ENCODE results near the gene DICER1. TPM values are rescaled to one million over a fixed set of nuclear protein-coding genes. Genes with fewer than 3 reads are reported as not detected.
A peak's percentile ranks its signal among the peaks of the same experiment; 100 is the strongest.

Gene DICER1
- polyA plus RNA-seq, 6 donors from 2014 or later = 4.3 to 27.1 (median 17.5) TPM

GRCh38 chr14:95125915-95126314 lies 31.4 kb downstream of the DICER1 start:
- no peak overlapping the region for H3K4me3 Mint-ChIP-seq
- no peaks in the 10 kb centered on the region for H3K9me3 Mint-ChIP-seq
- no peak for ATAC-seq (ENCODE audit: low read depth in 2 of 2)
- H3K27ac Mint-ChIP-seq = peak overlapping the region in 1 of 6 donors; percentile 69
- no peak for DNase-seq
- H3K4me1 Mint-ChIP-seq = peaks cover 6 to 18% (median 10%) of the 10 kb centered on the region in 3 donors
- peaks cover 13 to 22% of the 10 kb centered on the region in 2 donors for H3K36me3 Mint-ChIP-seq
- H3K27me3 Mint-ChIP-seq = no peaks in the 10 kb centered on the region

- no peak overlapping the region for H3K4me3 Mint-ChIP-seq
- no peak for DNase-seq
- H3K4me1 Mint-ChIP-seq = peaks cover 3 to 20% (median 13%) of the 10 kb centered on the region in 3 donors
- no peaks in the 10 kb centered on the region for H3K9me3 Mint-ChIP-seq
- peaks cover 13 to 22% of the 10 kb centered on the region in 2 donors for H3K36me3 Mint-ChIP-seq
- H3K27ac Mint-ChIP-seq = peak overlapping the region in 1 of 6 donors; percentile 66
- ATAC-seq (ENCODE audit: low read depth in 2 of 2) = no peak
- H3K27me3 Mint-ChIP-seq = no peaks in the 10 kb centered on the region
Observed at GRCh38 chr14:95125221-95125620, 32.1 kb downstream of the DICER1 start.

- no peaks in the 10 kb centered on the region for H3K27me3 Mint-ChIP-seq
- ATAC-seq (ENCODE audit: low read depth in 2 of 2) (no peak), DNase-seq (no peak)
- peaks cover 3 to 17% (median 13%) of the 10 kb centered on the region in 3 donors for H3K4me1 Mint-ChIP-seq
- H3K4me3 Mint-ChIP-seq = no peak overlapping the region
- peaks cover 13 to 23% of the 10 kb centered on the region in 2 donors for H3K36me3 Mint-ChIP-seq
- H3K27ac Mint-ChIP-seq = no peak overlapping the region
- H3K9me3 Mint-ChIP-seq = no peaks in the 10 kb centered on the region
Observed at GRCh38 chr14:95123891-95124579, 33.3 kb downstream of the DICER1 start.

- Mint-ChIP-seq H3K9me3 (no peaks in the 10 kb centered on the region), H3K4me3 (no peak overlapping the region), H3K27ac (peak overlapping the region in 2 of 6 donors; percentile 29 to 43), H3K27me3 (no peaks in the 10 kb centered on the region), H3K36me3 (peaks cover 13 to 32% of the 10 kb centered on the region in 2 donors), H3K4me1 (peaks cover 3 to 17% (median 4%) of the 10 kb centered on the region in 3 donors)
- DNase-seq (no peak), ATAC-seq (ENCODE audit: low read depth in 2 of 2) (no peak)
Observed at GRCh38 chr14:95122621-95122945, 34.7 kb downstream of the DICER1 start.

GRCh38 chr14:95121911-95122620 lies 35.3 kb downstream of the DICER1 start:
- peak overlapping the region in 2 of 6 donors; percentile 19 to 43 for H3K27ac Mint-ChIP-seq
- DNase-seq = no peak
- H3K36me3 Mint-ChIP-seq = peaks cover 13 to 33% of the 10 kb centered on the region in 2 donors

GRCh38 chr14:95119336-95119735 lies 38.0 kb downstream of the DICER1 start:
- no peaks in the 10 kb centered on the region for H3K9me3 Mint-ChIP-seq
- no peaks in the 10 kb centered on the region for H3K27me3 Mint-ChIP-seq
- peaks cover 0 to 20% (median 4%) of the 10 kb centered on the region in 3 donors for H3K4me1 Mint-ChIP-seq
- no peak for DNase-seq
- H3K27ac Mint-ChIP-seq = no peak overlapping the region
- no peak for ATAC-seq (ENCODE audit: low read depth in 2 of 2)
- peaks cover 24 to 48% of the 10 kb centered on the region in 2 donors for H3K36me3 Mint-ChIP-seq
- H3K4me3 Mint-ChIP-seq = no peak overlapping the region

More at GRCh38 chr14:95121911-95122620, 35.3 kb downstream of the DICER1 start:
- H3K9me3 Mint-ChIP-seq = no peaks in the 10 kb centered on the region
- no peak for ATAC-seq (ENCODE audit: low read depth in 2 of 2)
- peaks cover 3 to 17% (median 4%) of the 10 kb centered on the region in 3 donors for H3K4me1 Mint-ChIP-seq
- H3K27me3 Mint-ChIP-seq = no peaks in the 10 kb centered on the region
- H3K4me3 Mint-ChIP-seq = no peak overlapping the region

- no peak for ATAC-seq (ENCODE audit: low read depth in 2 of 2)
- H3K9me3 Mint-ChIP-seq = no peaks in the 10 kb centered on the region
- H3K27ac Mint-ChIP-seq = peak overlapping the region in 2 of 6 donors; percentile 51 to 60
- peaks cover 0 to 23% (median 4%) of the 10 kb centered on the region in 3 donors for H3K4me1 Mint-ChIP-seq
- no peak for DNase-seq
- no peak overlapping the region for H3K4me3 Mint-ChIP-seq
- H3K36me3 Mint-ChIP-seq = peaks cover 30 to 48% of the 10 kb centered on the region in 2 donors
- H3K27me3 Mint-ChIP-seq = no peaks in the 10 kb centered on the region
Observed at GRCh38 chr14:95117937-95118721, 39.2 kb downstream of the DICER1 start.

GRCh38 chr14:95113476-95113875 lies 43.9 kb downstream of the DICER1 start:
- Mint-ChIP-seq H3K4me3 (no peak overlapping the region), H3K27ac (peak overlapping the region in 4 of 6 donors; percentile 1 to 88 (median 59)), H3K4me1 (peaks cover 0 to 13% (median 0%) of the 10 kb centered on the region in 3 donors), H3K36me3 (peaks cover 26 to 49% of the 10 kb centered on the region in 2 donors), H3K9me3 (no peaks in the 10 kb centered on the region), H3K27me3 (no peaks in the 10 kb centered on the region)
- DNase-seq (no peak), ATAC-seq (ENCODE audit: low read depth in 2 of 2) (no peak)

- peaks cover 34 to 48% of the 10 kb centered on the region in 2 donors for H3K36me3 Mint-ChIP-seq
- no peak for DNase-seq
- peak overlapping the region in 1 of 6 donors; percentile 33 for H3K27ac Mint-ChIP-seq
- no peak overlapping the region for H3K4me3 Mint-ChIP-seq
- no peak for ATAC-seq (ENCODE audit: low read depth in 2 of 2)
- no peaks in the 10 kb centered on the region for H3K9me3 Mint-ChIP-seq
- H3K4me1 Mint-ChIP-seq = peaks cover 0 to 10% (median 0%) of the 10 kb centered on the region in 3 donors
- H3K27me3 Mint-ChIP-seq = no peaks in the 10 kb centered on the region
Observed at GRCh38 chr14:95111507-95112164, 45.7 kb downstream of the DICER1 start.

GRCh38 chr14:95110178-95110577 lies 47.2 kb downstream of the DICER1 start:
- H3K4me3 Mint-ChIP-seq = peak overlapping the region in 1 of 8 donors; percentile 74
- peaks cover 0 to 6% (median 0%) of the 10 kb centered on the region in 3 donors for H3K4me1 Mint-ChIP-seq
- no peak overlapping the region for H3K27ac Mint-ChIP-seq
- H3K27me3 Mint-ChIP-seq = no peaks in the 10 kb centered on the region
- no peaks in the 10 kb centered on the region for H3K9me3 Mint-ChIP-seq
- ATAC-seq (ENCODE audit: low read depth in 2 of 2) (no peak), DNase-seq (no peak)
- peaks cover 24 to 43% of the 10 kb centered on the region in 2 donors for H3K36me3 Mint-ChIP-seq

- H3K4me3 Mint-ChIP-seq = no peak overlapping the region
- H3K36me3 Mint-ChIP-seq = peaks cover 21 to 32% of the 10 kb centered on the region in 2 donors
- ATAC-seq (ENCODE audit: low read depth in 2 of 2) (no peak), DNase-seq (no peak)
- H3K9me3 Mint-ChIP-seq = no peaks in the 10 kb centered on the region
- H3K27ac Mint-ChIP-seq = peak overlapping the region in 1 of 6 donors; percentile 51
- peaks cover 0 to under 1% (median 0%) of the 10 kb centered on the region in 3 donors for H3K4me1 Mint-ChIP-seq
- no peaks in the 10 kb centered on the region for H3K27me3 Mint-ChIP-seq
Observed at GRCh38 chr14:95107711-95108110, 49.6 kb downstream of the DICER1 start.

- H3K4me1 Mint-ChIP-seq = peaks cover 0 to 6% (median 0%) of the 10 kb centered on the region in 3 donors
- peak overlapping the region in 1 of 6 donors; percentile 36 for H3K27ac Mint-ChIP-seq
- peaks cover 28 to 37% of the 10 kb centered on the region in 2 donors for H3K36me3 Mint-ChIP-seq
- ATAC-seq (ENCODE audit: low read depth in 2 of 2) (no peak), DNase-seq (no peak)
- H3K9me3 Mint-ChIP-seq = no peaks in the 10 kb centered on the region
- H3K27me3 Mint-ChIP-seq = no peaks in the 10 kb centered on the region
- H3K4me3 Mint-ChIP-seq = no peak overlapping the region
Observed at GRCh38 chr14:95106971-95107370, 50.4 kb downstream of the DICER1 start.

- peak overlapping the region in 1 of 6 donors; percentile 5 for H3K27ac Mint-ChIP-seq
- no peak for ATAC-seq (ENCODE audit: low read depth in 2 of 2)
Observed at GRCh38 chr14:95104911-95105310, 52.4 kb downstream of the DICER1 start.

More at GRCh38 chr14:95104911-95105310, 52.4 kb downstream of the DICER1 start:
- DNase-seq = no peak
- Mint-ChIP-seq H3K27me3 (no peaks in the 10 kb centered on the region), H3K36me3 (peaks cover 28 to 29% of the 10 kb centered on the region in 2 donors), H3K4me1 (peaks cover 4 to 13% (median 9%) of the 10 kb centered on the region in 3 donors), H3K4me3 (no peak overlapping the region), H3K9me3 (no peaks in the 10 kb centered on the region)

Measured in naive B cell (primary cell).